ENCODE measurements around the gene SPATA3. TPM values are rescaled to one million over a fixed set of nuclear protein-coding genes. Genes with fewer than 3 reads are reported as not detected.

The SPATA3 gene
- total and polyA plus RNA-seq, 2 of the 13 experiments (the other 11 are each of a cell fraction or from before 2014, with no cell fraction given) = not detected

DNA sequence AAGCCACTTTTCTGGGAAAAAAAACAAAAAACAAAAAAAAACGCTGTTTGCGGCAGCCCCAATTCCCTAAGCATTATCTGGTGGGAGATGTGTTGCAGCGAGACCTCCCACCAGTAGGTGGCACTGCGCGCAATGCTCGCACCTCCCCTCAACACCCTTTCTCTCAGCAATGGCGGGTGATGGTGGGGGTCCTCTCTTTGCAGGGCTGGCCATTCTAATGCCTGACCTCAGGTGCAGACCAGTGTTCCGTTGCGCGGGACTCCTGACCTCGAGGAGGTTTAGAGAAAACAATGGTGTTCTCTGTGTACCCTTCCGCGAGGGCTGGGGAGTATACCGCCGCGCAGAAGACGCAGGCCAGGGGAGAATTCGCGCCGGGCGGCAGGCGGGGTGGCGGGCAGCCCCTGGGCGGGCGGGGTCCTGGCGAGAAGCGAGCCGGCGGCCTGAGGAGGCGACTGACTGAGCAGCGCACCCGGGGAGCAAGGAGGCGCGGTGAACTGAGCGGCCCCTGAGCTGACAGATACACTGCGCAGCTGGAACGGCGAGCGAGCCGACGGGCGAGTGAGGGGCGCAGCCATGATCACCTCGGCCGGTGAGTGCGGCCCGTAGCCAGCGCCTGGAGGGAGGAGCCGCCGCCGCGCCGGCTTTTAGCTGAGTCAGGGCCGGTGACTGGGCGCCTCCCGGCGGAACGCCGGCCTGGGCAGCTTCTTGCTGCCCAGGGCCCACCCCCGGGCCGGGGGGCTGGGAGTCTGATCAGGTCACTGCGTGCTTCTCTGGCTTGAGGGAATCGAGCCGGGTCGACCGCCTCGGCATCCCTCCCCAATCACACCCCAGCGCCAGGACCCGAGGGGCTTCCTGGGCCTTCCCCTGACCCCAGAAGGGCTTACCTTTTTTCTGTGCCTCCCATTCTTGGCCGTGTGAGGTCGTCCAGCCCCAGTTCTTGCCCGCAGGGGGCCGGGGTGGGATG, 60.8 kb downstream of the SPATA3 start, which contains the start of gene PSMD1 (continued):
- TF ChIP-seq, protein P1, sequence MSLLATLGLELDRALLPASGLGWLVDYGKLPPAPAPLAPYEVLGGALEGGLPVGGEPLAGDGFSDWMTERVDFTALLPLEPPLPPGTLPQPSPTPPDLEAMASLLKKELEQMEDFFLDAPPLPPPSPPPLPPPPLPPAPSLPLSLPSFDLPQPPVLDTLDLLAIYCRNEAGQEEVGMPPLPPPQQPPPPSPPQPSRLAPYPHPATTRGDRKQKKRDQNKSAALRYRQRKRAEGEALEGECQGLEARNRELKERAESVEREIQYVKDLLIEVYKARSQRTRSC (CRISPR knock-in tag; IDR thresholded peaks at IDR 0.05; ENCODE audit: low read depth) = no peak; the same call in 1 of the 2 replicates
- TF ChIP-seq, protein P2, sequence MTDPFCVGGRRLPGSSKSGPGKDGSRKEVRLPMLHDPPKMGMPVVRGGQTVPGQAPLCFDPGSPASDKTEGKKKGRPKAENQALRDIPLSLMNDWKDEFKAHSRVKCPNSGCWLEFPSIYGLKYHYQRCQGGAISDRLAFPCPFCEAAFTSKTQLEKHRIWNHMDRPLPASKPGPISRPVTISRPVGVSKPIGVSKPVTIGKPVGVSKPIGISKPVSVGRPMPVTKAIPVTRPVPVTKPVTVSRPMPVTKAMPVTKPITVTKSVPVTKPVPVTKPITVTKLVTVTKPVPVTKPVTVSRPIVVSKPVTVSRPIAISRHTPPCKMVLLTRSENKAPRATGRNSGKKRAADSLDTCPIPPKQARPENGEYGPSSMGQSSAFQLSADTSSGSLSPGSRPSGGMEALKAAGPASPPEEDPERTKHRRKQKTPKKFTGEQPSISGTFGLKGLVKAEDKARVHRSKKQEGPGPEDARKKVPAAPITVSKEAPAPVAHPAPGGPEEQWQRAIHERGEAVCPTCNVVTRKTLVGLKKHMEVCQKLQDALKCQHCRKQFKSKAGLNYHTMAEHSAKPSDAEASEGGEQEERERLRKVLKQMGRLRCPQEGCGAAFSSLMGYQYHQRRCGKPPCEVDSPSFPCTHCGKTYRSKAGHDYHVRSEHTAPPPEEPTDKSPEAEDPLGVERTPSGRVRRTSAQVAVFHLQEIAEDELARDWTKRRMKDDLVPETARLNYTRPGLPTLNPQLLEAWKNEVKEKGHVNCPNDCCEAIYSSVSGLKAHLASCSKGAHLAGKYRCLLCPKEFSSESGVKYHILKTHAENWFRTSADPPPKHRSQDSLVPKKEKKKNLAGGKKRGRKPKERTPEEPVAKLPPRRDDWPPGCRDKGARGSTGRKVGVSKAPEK (CRISPR knock-in tag; IDR thresholded peaks at IDR 0.05; ENCODE audit: borderline replicate concordance) = no peak
- TF ChIP-seq, protein P3, sequence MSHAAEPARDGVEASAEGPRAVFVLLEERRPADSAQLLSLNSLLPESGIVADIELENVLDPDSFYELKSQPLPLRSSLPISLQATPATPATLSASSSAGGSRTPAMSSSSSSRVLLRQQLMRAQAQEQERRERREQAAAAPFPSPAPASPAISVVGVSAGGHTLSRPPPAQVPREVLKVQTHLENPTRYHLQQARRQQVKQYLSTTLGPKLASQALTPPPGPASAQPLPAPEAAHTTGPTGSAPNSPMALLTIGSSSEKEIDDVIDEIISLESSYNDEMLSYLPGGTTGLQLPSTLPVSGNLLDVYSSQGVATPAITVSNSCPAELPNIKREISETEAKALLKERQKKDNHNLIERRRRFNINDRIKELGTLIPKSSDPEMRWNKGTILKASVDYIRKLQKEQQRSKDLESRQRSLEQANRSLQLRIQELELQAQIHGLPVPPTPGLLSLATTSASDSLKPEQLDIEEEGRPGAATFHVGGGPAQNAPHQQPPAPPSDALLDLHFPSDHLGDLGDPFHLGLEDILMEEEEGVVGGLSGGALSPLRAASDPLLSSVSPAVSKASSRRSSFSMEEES (CRISPR knock-in tag; IDR thresholded peaks at IDR 0.05) = peak; percentile 65
- TF ChIP-seq ZNF317 (CRISPR knock-in tag; IDR thresholded peaks at IDR 0.05) (peak; percentile 55; the same call in 1 of the 2 replicates), CBX1 (IDR thresholded peaks at IDR 0.05; ENCODE audit: low read depth) (peak; percentile 54), SAP130 (CRISPR knock-in tag; IDR thresholded peaks at IDR 0.05; ENCODE audit: low read depth) (peak; percentile 90), ARNT2 (CRISPR knock-in tag; IDR thresholded peaks at IDR 0.05; ENCODE audit: low read depth) (0 out of 2 replicates have a peak, but pooled peaks have one; percentile 18), JUND (CRISPR knock-in tag; IDR thresholded peaks at IDR 0.05) (no peak)
- TF ChIP-seq, protein P4, sequence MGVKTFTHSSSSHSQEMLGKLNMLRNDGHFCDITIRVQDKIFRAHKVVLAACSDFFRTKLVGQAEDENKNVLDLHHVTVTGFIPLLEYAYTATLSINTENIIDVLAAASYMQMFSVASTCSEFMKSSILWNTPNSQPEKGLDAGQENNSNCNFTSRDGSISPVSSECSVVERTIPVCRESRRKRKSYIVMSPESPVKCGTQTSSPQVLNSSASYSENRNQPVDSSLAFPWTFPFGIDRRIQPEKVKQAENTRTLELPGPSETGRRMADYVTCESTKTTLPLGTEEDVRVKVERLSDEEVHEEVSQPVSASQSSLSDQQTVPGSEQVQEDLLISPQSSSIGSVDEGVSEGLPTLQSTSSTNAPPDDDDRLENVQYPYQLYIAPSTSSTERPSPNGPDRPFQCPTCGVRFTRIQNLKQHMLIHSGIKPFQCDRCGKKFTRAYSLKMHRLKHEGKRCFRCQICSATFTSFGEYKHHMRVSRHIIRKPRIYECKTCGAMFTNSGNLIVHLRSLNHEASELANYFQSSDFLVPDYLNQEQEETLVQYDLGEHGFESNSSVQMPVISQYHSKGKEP (CRISPR knock-in tag; IDR thresholded peaks at IDR 0.05) = no peak
- TF ChIP-seq, protein P5, sequence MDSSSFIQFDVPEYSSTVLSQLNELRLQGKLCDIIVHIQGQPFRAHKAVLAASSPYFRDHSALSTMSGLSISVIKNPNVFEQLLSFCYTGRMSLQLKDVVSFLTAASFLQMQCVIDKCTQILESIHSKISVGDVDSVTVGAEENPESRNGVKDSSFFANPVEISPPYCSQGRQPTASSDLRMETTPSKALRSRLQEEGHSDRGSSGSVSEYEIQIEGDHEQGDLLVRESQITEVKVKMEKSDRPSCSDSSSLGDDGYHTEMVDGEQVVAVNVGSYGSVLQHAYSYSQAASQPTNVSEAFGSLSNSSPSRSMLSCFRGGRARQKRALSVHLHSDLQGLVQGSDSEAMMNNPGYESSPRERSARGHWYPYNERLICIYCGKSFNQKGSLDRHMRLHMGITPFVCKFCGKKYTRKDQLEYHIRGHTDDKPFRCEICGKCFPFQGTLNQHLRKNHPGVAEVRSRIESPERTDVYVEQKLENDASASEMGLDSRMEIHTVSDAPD (CRISPR knock-in tag; IDR thresholded peaks at IDR 0.05) = 0 out of 2 replicates have a peak, but pooled peaks have one; percentile 71
- TF ChIP-seq, protein P6, sequence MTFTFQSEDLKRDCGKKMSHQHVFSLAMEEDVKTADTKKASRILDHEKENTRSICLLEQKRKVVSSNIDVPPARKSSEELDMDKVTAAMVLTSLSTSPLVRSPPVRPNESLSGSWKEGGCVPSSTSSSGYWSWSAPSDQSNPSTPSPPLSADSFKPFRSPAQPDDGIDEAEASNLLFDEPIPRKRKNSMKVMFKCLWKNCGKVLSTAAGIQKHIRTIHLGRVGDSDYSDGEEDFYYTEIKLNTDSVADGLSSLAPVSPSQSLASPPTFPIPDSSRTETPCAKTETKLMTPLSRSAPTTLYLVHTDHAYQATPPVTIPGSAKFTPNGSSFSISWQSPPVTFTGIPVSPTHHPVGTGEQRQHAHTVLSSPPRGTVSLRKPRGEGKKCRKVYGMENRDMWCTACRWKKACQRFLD (CRISPR knock-in tag; IDR thresholded peaks at IDR 0.05; ENCODE audit: borderline replicate concordance) = no peak; the same call in 1 of the 2 replicates
- TF ChIP-seq, protein P7, sequence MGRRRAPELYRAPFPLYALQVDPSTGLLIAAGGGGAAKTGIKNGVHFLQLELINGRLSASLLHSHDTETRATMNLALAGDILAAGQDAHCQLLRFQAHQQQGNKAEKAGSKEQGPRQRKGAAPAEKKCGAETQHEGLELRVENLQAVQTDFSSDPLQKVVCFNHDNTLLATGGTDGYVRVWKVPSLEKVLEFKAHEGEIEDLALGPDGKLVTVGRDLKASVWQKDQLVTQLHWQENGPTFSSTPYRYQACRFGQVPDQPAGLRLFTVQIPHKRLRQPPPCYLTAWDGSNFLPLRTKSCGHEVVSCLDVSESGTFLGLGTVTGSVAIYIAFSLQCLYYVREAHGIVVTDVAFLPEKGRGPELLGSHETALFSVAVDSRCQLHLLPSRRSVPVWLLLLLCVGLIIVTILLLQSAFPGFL (CRISPR knock-in tag; IDR thresholded peaks at IDR 0.05) = 0 out of 2 replicates have a peak, but pooled peaks have one; percentile 50
- TF ChIP-seq, protein P8, sequence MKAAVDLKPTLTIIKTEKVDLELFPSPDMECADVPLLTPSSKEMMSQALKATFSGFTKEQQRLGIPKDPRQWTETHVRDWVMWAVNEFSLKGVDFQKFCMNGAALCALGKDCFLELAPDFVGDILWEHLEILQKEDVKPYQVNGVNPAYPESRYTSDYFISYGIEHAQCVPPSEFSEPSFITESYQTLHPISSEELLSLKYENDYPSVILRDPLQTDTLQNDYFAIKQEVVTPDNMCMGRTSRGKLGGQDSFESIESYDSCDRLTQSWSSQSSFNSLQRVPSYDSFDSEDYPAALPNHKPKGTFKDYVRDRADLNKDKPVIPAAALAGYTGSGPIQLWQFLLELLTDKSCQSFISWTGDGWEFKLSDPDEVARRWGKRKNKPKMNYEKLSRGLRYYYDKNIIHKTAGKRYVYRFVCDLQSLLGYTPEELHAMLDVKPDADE (CRISPR knock-in tag; IDR thresholded peaks at IDR 0.05) = no peak
